H9 (cell line): ENCODE measurements around the gene DAAM1. TPM values are rescaled to one million over a fixed set of nuclear protein-coding genes. Genes with fewer than 3 reads are reported as not detected.

ENCODE experiments used
- DNase-seq: peaks from one replicate; pipeline ENCODE4 v3.0.0-alpha.2; 2017
- H2AFZ ChIP-seq: one replicate; pipeline ENCODE4 v1.6.1; 2013; ENCODE audit warnings: mild to moderate bottlenecking, low read length, control low read depth, moderate library complexity
- H2AK5ac ChIP-seq: 2 replicates; pipeline ENCODE4 v1.6.1; 2013; ENCODE audit warnings: low read length, control low read depth, mixed read lengths; ENCODE audit not compliant: insufficient read length
- H2BK120ac ChIP-seq: one replicate; pipeline ENCODE4 v1.6.1; 2013; ENCODE audit warnings: low read depth, mild to moderate bottlenecking, low read length, control low read depth, inconsistent platforms; ENCODE audit not compliant: poor library complexity, severe bottlenecking
- H2BK12ac ChIP-seq: 2 replicates; pipeline ENCODE4 v1.6.1; 2013; ENCODE audit warnings: low read length, control low read depth, mixed read lengths, low read depth; ENCODE audit not compliant: insufficient read length
- H2BK15ac ChIP-seq: 2 replicates; pipeline ENCODE4 v1.6.1; 2013; ENCODE audit warnings: low read depth, low read length, control low read depth
- H2BK20ac ChIP-seq: one replicate; pipeline ENCODE4 v1.6.1; 2013; ENCODE audit warnings: low read depth, mild to moderate bottlenecking, low read length, control low read depth, inconsistent platforms; ENCODE audit not compliant: poor library complexity, severe bottlenecking
- H2BK5ac ChIP-seq: 2 replicates; pipeline ENCODE4 v1.6.1; 2013; ENCODE audit warnings: low read length, control low read depth, mixed read lengths; ENCODE audit not compliant: insufficient read length
- H3K14ac ChIP-seq: 2 replicates; pipeline ENCODE4 v1.6.1; 2013; ENCODE audit warnings: low read length, control low read depth; ENCODE audit not compliant: insufficient read depth
- H3K18ac ChIP-seq: 2 replicates; pipeline ENCODE4 v1.6.1; 2013; ENCODE audit warnings: low read depth, mild to moderate bottlenecking, mixed read lengths, low read length, control low read depth; ENCODE audit not compliant: insufficient read length
- H3K23ac ChIP-seq: 2 replicates; pipeline ENCODE4 v1.6.1; 2013; ENCODE audit warnings: low read length, control low read depth, mixed read lengths, low read depth; ENCODE audit not compliant: insufficient read length
- H3K23me2 ChIP-seq: 2 replicates; pipeline ENCODE4 v1.6.1; 2013; ENCODE audit warnings: low read depth, mild to moderate bottlenecking, mixed read lengths, low read length, control low read depth; ENCODE audit not compliant: insufficient read length, poor library complexity, severe bottlenecking
- H3K27ac ChIP-seq: 2 replicates; pipeline ENCODE4 v1.5.1; 2013; ENCODE audit warnings: low read length, control low read depth, mixed read lengths, low read depth; ENCODE audit not compliant: insufficient read length
- H3K27me3 ChIP-seq: 2 replicates; pipeline ENCODE4 v1.6.1; 2013; ENCODE audit warnings: low read length, control low read depth, inconsistent platforms; ENCODE audit not compliant: insufficient read depth
- H3K4ac ChIP-seq: 2 replicates; pipeline ENCODE4 v1.6.1; 2013; ENCODE audit warnings: low read depth, mild to moderate bottlenecking, control low read depth, inconsistent platforms, low read length, moderate library complexity
- H3K4me1 ChIP-seq: 2 replicates; pipeline ENCODE4 v1.6.1; 2013; ENCODE audit warnings: low read length, control low read depth, inconsistent platforms; ENCODE audit not compliant: insufficient read depth
- H3K4me2 ChIP-seq: 2 replicates; pipeline ENCODE4 v1.6.1; 2013; ENCODE audit warnings: low read length, control low read depth, mixed read lengths; ENCODE audit not compliant: insufficient read length, insufficient read depth
- H3K56ac ChIP-seq: 2 replicates; pipeline ENCODE4 v1.6.1; 2013; ENCODE audit warnings: low read depth, mild to moderate bottlenecking, mixed read lengths, low read length, control low read depth; ENCODE audit not compliant: insufficient read length
- H3K79me1 ChIP-seq: 2 replicates; pipeline ENCODE4 v1.6.1; 2013; ENCODE audit warnings: low read depth, mild to moderate bottlenecking, moderate library complexity, low read length, control low read depth, inconsistent platforms; ENCODE audit not compliant: insufficient read depth, poor library complexity, severe bottlenecking
- H3K79me2 ChIP-seq: 2 replicates; pipeline ENCODE4 v1.6.1; 2013; ENCODE audit warnings: low read length, control low read depth, inconsistent platforms; ENCODE audit not compliant: insufficient read depth
- H3K9ac ChIP-seq: 2 replicates; pipeline ENCODE4 v1.6.1; 2013; ENCODE audit warnings: low read length, control low read depth, mixed read lengths; ENCODE audit not compliant: insufficient read length; ENCODE audit errors: extremely low read depth
- H3K9me3 ChIP-seq: one replicate; pipeline ENCODE4 v1.6.1; 2013; ENCODE audit warnings: low read depth, low read length, inconsistent platforms; ENCODE audit not compliant: control insufficient read depth
- H3T11ph ChIP-seq: one replicate; pipeline ENCODE4 v1.6.1; 2013; ENCODE audit warnings: mild to moderate bottlenecking, low read length, control low read depth, inconsistent platforms
- H4K20me1 ChIP-seq: one replicate; pipeline ENCODE4 v1.6.1; 2013; ENCODE audit not compliant: control insufficient read depth, insufficient read length, insufficient read depth
- H4K5ac ChIP-seq: 2 replicates; pipeline ENCODE4 v1.6.1; 2013; ENCODE audit warnings: low read depth, mild to moderate bottlenecking, mixed read lengths, low read length, control low read depth; ENCODE audit not compliant: insufficient read length
- H4K8ac ChIP-seq: replicated peaks from 2 replicates; pipeline ENCODE4 v1.6.1; 2013; ENCODE audit warnings: low read length, control low read depth, mixed read lengths, low read depth; ENCODE audit not compliant: insufficient read length
- H4K91ac ChIP-seq: 2 replicates; pipeline ENCODE4 v1.6.1; 2013; ENCODE audit warnings: low read depth, mild to moderate bottlenecking, moderate library complexity, mixed read lengths, low read length, control low read depth; ENCODE audit not compliant: insufficient read length
- H3K27ac Mint-ChIP-seq, 3 experiments: 2 replicates in 2 of 3; 3 replicates in 1 of 3; pipeline ENCODE4 v1.8.0; 2020 to 2021; ENCODE audit warnings: mixed read lengths in 3 of 3, mild to moderate bottlenecking in 1 of 3, moderate library complexity in 1 of 3
- H3K27me3 Mint-ChIP-seq: 2 replicates; pipeline ENCODE4 v1.8.0; 2021; ENCODE audit warnings: low read depth, mild to moderate bottlenecking, moderate library complexity, mixed read lengths
- H3K36me3 Mint-ChIP-seq, 3 experiments: 2 replicates in 2 of 3; 3 replicates in 1 of 3; pipeline ENCODE4 v1.8.0; 2020 to 2021; ENCODE audit warnings: low read depth in 3 of 3, mixed read lengths in 3 of 3; ENCODE audit not compliant: insufficient read depth in 1 of 3
- H3K4me1 Mint-ChIP-seq, 2 experiments: 2 replicates each; pipeline ENCODE4 v1.8.0; 2020; ENCODE audit warnings: mixed read lengths in 2 of 2
- H3K4me3 Mint-ChIP-seq, 2 experiments: 2 replicates in 1 of 2; 3 replicates in 1 of 2; pipeline ENCODE4 v1.8.0; 2020 to 2021; ENCODE audit warnings: mild to moderate bottlenecking in 2 of 2, mixed read lengths in 2 of 2, moderate library complexity in 1 of 2
- H3K9me3 Mint-ChIP-seq, 2 experiments: 2 replicates in 1 of 2; 3 replicates in 1 of 2; pipeline ENCODE4 v1.8.0; 2020; ENCODE audit warnings: mild to moderate bottlenecking in 2 of 2, mixed read lengths in 2 of 2, moderate library complexity in 1 of 2
- CTCF ChIP-seq: fragments of 200-600 bp; sonication (generic); conservative IDR thresholded peaks from 3 replicates; pipeline ENCODE4 v1.8.0; 2021; ENCODE audit warnings: antibody characterized with exemption, mild to moderate bottlenecking
- total RNA-seq: library from RNA; stranded (reverse); gene quantifications from 2 replicates; pipeline ENCODE4 v1.2.1, GENCODE V29; 2021

Gene DAAM1
- total RNA-seq, 1 experiment from 2014 or later = 19.5 TPM

GRCh38 chr14:59183150-59183549 is 5.3 kb upstream of the DAAM1 start:
- H3K27ac Mint-ChIP-seq = no peak overlapping the region
- no peak overlapping the region for H2AK5ac ChIP-seq
- no peak overlapping the region for H3K18ac ChIP-seq
- H3K14ac ChIP-seq = no peak overlapping the region
- H3T11ph ChIP-seq = no peak overlapping the region
- no peaks in the 10 kb centered on the region for H4K20me1 ChIP-seq
- H3K9ac ChIP-seq = no peak overlapping the region
- H3K36me3 Mint-ChIP-seq = no peaks in the 10 kb centered on the region
- H3K23ac ChIP-seq = no peak overlapping the region
- no peaks in the 10 kb centered on the region for H3K9me3 Mint-ChIP-seq
- TF ChIP-seq CTCF = no peak
- no peak overlapping the region for H2AFZ ChIP-seq
- H4K91ac ChIP-seq = no peak overlapping the region
- no peaks in the 10 kb centered on the region; the same call in 1 of the 2 replicates for H3K27me3 ChIP-seq
- H4K5ac ChIP-seq = no peak overlapping the region
- no peak overlapping the region for H3K4ac ChIP-seq
- no peak for DNase-seq
- no peak overlapping the region for H3K27ac ChIP-seq
- no peak overlapping the region for H2BK15ac ChIP-seq
- no peak overlapping the region for H3K4me3 Mint-ChIP-seq
- H3K56ac ChIP-seq = no peak overlapping the region
- no peak overlapping the region for H3K4me2 ChIP-seq
- H3K79me2 ChIP-seq = no peaks in the 10 kb centered on the region
- no peaks in the 10 kb centered on the region for H3K4me1 ChIP-seq
- no peak overlapping the region for H4K8ac ChIP-seq
- no peaks in the 10 kb centered on the region for H3K9me3 ChIP-seq
- H3K4me1 Mint-ChIP-seq = peaks cover 5 to 10% of the 10 kb centered on the region in 2 experiments
- H2BK120ac ChIP-seq = no peak overlapping the region
- H2BK5ac ChIP-seq = no peak overlapping the region
- H2BK12ac ChIP-seq = no peak overlapping the region
- no peak overlapping the region for H2BK20ac ChIP-seq
- peaks cover 33% of the 10 kb centered on the region for H3K27me3 Mint-ChIP-seq
- no peaks in the 10 kb centered on the region for H3K79me1 ChIP-seq
- peaks cover 5% of the 10 kb centered on the region for H3K23me2 ChIP-seq
